GM21515 (cell line): Measurements from ENCODE around the gene SLC44A1.

ENCODE experiments used
- ATAC-seq: cut with Tn5 transposase; IDR thresholded peaks from one replicate; pipeline ENCODE4 v1.9.1; 2021; ENCODE audit not compliant: unreplicated experiment

Gene SLC44A1

GRCh38 chr9:105244003-105244733 lies at the start of gene SLC44A1:
SLC44A1 (plus strand) TSS chr9:105244651; CDS start chr9:105244869, 218 bp downstream.
- ATAC-seq = peak; percentile 94

DNA sequence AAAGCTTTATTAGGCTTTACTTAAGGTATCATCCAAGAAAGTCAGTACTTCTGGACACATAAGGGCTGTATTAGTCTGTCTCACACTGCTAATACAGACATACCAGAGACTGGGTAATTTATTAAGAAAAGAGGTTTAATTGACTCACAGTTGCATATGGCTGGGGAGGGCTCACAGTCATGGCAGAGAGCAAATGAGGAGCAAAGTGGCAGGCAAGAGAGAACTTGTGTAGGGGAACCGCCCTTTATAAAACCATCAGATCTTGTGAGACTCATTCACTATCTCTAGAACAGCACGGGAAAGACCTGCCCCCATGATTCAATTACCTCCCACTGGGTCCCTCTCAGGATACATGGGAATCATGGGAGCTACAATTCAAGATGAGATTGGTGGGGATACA lies 49.2 kb upstream of the SLC44A1 start:
- no peak for ATAC-seq

DNA sequence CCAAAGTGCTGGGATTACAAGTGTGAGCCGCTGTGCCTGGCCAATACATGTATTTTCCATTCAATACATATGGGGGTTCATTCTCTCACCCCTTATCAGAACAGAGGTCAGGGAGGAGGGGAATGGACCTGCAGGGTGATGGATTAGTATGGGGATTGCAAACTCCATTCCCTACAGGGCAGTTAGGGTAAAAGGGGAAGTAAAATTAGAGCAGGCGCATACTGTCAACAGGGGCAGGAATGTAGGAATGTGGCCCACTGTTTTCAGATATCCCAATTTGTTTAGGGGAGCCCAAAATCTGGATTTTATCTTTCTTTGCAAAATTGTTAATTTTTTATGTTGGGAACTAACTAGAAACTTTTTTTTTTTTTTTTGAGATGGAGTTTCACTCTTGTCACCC lies 46.4 kb upstream of the SLC44A1 start:
- ATAC-seq = no peak

- no peak for ATAC-seq
Measured at GRCh38 chr9:105198865-105199264, 45.6 kb upstream of the SLC44A1 start.

DNA sequence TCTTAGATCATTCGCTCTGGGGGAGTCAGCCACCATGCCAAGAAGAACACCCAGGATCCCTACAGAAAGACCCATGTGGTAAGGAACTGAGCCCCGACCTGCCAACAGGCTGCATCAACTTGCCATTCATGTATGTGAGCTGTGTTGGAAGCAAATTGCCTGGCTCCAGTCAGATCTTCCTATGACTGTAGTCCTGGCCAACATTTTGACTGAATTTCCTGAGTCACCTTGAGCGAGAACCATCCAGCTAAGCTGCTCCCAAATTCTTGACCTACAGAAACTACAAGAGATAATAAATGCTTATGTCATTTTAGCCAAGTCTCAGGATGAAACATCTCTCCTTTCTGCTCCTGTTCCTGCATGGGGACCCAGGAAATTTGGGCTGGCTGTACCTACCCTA lies 40.0 kb upstream of the SLC44A1 start:
- ATAC-seq = no peak

DNA sequence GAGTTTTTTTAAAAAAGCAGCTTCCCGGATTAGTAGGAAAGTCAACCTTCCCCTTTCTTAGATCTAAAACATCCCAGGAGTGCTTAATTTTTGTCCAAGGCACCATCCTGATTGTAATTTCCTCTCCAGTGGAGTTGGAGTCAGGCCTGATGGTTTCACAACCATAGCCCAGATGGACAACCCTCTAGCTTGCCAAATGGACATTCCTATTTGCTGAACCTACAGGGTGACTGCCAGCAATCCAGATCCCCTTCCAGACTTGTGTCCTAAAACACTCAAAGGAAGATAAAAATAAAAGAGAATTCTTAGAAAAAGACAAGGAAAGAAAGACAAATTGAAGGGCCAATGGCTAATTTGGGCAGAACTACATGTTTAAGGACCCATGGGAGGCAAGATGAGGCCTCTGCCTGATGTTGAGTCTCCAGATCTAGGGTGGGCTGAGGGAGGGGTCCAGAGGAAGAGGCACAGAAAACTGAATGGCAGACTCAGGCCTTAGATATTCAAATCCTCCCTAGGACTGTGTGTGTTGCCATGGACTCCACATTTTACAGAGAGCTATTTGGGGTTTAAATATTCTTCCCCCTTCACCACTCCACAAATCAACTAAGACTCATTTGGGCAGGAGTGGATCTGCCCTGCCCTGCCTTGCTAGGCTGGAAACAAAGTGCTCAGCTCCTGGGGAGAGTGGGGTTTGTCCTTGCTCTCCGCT lies 38.5 kb upstream of the SLC44A1 start:
- ATAC-seq = no peak

GRCh38 chr9:105206496-105206820 lies 38.0 kb upstream of the SLC44A1 start:
- no peak for ATAC-seq

GRCh38 chr9:105206821-105207699 lies 37.4 kb upstream of the SLC44A1 start:
- ATAC-seq = no peak

GRCh38 chr9:105216440-105217178 lies 27.8 kb upstream of the SLC44A1 start:
- ATAC-seq = no peak

- no peak for ATAC-seq
Measured at GRCh38 chr9:105218673-105219072, 25.8 kb upstream of the SLC44A1 start.

GRCh38 chr9:105219291-105219805 lies 25.1 kb upstream of the SLC44A1 start:
- no peak for ATAC-seq

DNA sequence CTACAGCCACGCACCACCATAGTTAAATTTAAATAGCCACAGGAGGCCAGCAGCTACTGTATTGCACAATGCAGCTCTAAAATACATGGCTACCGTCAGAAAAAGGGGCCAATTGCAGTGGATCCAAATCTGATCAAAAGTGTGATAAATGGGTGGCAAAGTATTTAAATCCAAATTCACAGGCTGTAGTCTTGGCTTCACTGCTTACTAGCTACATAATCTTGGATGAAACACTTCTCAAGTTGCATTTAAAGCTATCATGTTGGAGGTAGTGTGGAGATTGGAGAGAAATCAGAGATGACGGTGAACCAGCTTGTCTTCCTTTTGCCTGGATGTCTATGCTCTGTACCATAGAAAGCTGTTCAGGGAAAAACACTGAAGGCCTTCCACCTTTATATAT lies 24.0 kb upstream of the SLC44A1 start:
- ATAC-seq = no peak

- no peak for ATAC-seq
Measured at GRCh38 chr9:105223544-105224140, 20.8 kb upstream of the SLC44A1 start.

DNA sequence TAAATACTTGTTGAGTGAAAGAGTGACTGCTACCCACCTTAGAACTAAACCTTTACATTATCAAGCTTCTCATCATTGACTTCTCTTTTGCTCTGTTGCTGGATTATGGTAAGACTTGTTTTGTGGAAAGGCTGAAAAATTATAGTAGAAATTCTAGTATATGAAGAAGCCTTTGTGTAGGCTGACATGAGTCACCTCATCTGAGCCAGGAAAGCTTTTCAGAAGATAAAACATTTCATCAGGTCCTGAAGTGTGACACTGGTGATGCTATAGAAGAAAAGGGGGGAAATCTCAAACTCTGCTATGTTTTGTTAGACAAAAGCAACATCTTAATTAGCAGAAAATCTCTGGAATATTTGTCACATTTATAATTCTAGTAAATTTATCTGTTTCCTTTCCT lies 18.4 kb upstream of the SLC44A1 start:
- ATAC-seq = no peak

DNA sequence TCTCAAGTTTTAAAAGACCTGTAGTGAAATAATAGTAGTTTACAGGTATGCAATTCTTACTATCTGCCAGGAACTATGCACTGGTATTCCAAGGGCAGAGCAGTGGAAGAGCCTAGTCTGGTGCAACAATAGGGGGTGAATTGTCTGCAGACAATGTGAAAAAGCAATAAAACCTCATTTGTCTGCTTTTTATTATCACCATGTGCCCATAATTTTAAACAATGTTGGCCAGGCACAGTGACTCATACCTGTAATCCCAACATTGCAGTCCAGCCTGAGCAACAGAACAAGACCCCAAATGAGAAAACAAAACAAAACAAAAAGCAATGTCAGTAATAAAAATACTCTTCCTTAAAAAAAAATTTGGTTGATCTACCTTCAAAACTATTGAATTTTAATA lies 12.2 kb upstream of the SLC44A1 start:
- no peak for ATAC-seq

DNA sequence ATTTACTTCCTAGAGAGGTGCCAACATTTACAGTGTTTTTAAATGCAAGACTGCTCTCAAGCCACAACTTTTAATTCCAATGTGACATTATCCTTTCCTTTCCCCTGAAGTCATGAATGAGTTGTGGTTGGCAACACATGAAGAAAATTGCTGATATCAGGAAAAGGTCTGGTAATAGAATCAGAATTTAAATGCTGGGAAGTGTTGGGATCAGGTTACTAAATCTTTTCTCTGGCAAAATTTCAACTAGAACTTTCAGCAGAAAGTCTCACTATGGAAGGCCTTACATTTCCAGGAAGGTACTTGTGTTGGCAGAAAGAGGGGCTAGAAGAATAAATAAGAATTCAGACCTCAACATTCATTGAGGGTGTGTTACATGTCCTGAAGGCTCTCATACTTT lies 10.6 kb upstream of the SLC44A1 start:
- no peak for ATAC-seq

- ATAC-seq = no peak
Measured at GRCh38 chr9:105236261-105236660, 8.2 kb upstream of the SLC44A1 start.

DNA sequence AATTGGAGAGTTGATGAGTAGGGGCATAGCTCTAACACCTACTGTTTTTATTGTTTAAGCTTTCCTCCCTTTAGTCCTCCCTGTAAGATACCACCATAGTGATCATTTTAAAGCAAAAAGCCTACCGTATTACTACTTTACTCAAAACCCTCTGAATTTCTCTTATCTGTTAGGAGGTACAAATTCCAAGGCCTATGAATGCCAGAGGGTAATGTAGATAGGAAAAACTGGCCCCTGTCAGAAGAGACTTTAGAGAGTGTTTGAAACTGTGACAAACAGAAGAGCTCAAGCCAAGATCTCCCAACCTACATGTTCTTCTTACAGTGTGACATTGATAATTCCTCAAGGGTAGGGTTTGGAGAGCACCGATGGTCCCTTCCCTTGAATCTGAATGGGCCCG lies 7.2 kb upstream of the SLC44A1 start:
- no peak for ATAC-seq

DNA sequence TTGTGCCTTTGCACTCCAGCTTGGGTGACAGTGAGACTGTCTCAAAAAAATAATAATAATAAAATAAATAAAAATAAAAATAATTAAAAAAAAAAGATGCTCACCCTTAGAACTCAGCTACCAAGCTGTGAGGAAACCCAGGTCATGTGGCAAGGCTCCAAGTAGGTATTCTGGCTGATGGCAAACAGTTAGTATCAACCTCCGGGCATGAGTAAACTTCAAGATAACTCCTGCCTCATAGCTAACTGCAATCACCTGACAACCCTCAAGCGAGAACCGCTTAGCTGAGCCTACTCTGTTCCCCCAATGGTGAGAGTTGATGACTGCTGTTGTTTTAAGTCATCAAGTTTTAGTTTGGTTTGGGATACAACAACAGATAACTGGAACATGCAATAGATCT lies 6.1 kb upstream of the SLC44A1 start:
- no peak for ATAC-seq

DNA sequence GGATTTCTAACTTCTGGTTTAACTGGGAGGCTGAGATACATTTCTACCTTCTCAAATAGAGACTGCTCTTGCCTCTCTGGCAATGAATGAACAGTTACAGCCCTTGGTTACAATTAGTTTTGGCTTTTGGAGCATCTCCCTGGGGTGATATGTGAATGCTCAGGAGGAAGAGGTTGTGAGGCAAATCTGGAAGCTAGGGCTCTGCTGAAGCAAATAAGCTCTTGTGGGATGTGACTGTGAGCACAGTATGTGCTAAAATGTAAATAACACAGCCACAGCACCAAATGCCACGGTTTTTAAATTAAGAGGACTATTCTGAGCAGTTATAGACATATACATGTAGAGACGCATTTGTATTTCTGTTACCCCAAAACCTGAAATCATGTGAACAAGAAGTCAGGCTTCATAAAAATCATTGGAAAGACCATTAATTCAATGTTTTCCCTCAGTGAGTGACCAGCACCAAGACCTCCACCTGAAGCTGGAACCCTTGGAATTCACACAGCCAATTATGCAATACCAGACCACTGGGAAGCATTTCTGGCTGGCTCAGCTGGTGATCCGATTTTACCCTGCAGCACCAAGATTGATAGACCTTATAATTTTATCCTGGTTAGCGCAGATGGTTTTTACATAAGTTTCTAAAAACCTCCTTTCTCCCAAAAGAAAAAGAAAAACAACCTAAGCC lies 3.0 kb upstream of the SLC44A1 start:
- no peak for ATAC-seq
